Pons (tissue), 1 donor: ENCODE measurements around the gene STRIP2.
"Not testable (repeated sequence)": the region's sequence is repeated elsewhere in the genome, so short reads cannot be mapped to it uniquely, and the experiment has no call there.

Experiments used
- DNase-seq: peaks from one replicate; pipeline ENCODE4 v3.0.0-alpha.2; 2016; ENCODE audit warnings: low spot score

STRIP2 gene

GRCh38 chr7:129497156-129497555 is 62.9 kb downstream of the STRIP2 start:
- DNase-seq, result no peak

GRCh38 chr7:129498021-129498420 is 63.8 kb downstream of the STRIP2 start:
- DNase-seq, result no peak

- DNase-seq, result no peak
Observed at GRCh38 chr7:129499999-129500398, 65.8 kb downstream of the STRIP2 start.

GRCh38 chr7:129501760-129502707 is 67.8 kb downstream of the STRIP2 start, which contains the start of gene SMKR1:
Gene SMKR1 (plus strand): TSS chr7:129502531. CDS start chr7:129502825, 294 bp downstream.
- peak; percentile 10 for DNase-seq

GRCh38 chr7:129502708-129503685 is 68.8 kb downstream of the STRIP2 start:
- no peak for DNase-seq

- no peak for DNase-seq
Observed at GRCh38 chr7:129503725-129504124, 69.5 kb downstream of the STRIP2 start.

- DNase-seq, result no peak
Observed at GRCh38 chr7:129512192-129512591, 78.0 kb downstream of the STRIP2 start.

GRCh38 chr7:129513546-129513945 is 79.3 kb downstream of the STRIP2 start:
- DNase-seq, result no peak

GRCh38 chr7:129514683-129515082 is 80.5 kb downstream of the STRIP2 start:
- DNase-seq, result no peak

- no peak for DNase-seq
Observed at GRCh38 chr7:129515381-129515780, 81.1 kb downstream of the STRIP2 start.

GRCh38 chr7:129517931-129518330 is 83.7 kb downstream of the STRIP2 start:
- DNase-seq, result no peak

- DNase-seq, result no peak
Observed at GRCh38 chr7:129519464-129519863, 85.2 kb downstream of the STRIP2 start.

- DNase-seq, result no peak
Observed at GRCh38 chr7:129522088-129522970, 88.1 kb downstream of the STRIP2 start.

GRCh38 chr7:129522971-129523340 is 88.7 kb downstream of the STRIP2 start:
- no peak for DNase-seq

GRCh38 chr7:129523924-129524323 is 89.7 kb downstream of the STRIP2 start:
- DNase-seq, result no peak

- DNase-seq, result not testable (repeated sequence)
Observed at GRCh38 chr7:129524405-129524804, 90.2 kb downstream of the STRIP2 start.

- DNase-seq, result no peak
Observed at GRCh38 chr7:129525225-129525862, 91.1 kb downstream of the STRIP2 start.

- no peak for DNase-seq
Observed at GRCh38 chr7:129529643-129530042, 95.4 kb downstream of the STRIP2 start.

GRCh38 chr7:129530795-129531391 is 96.7 kb downstream of the STRIP2 start:
- no peak for DNase-seq

- no peak for DNase-seq
Observed at GRCh38 chr7:129531721-129532120, 97.5 kb downstream of the STRIP2 start.

- DNase-seq, result no peak
Observed at GRCh38 chr7:129532375-129532774, 98.1 kb downstream of the STRIP2 start.
